GM10847 (cell line): ENCODE measurements around the gene CRX.

ENCODE experiments used
- POLR2A ChIP-seq: IDR thresholded peaks from 2 replicates; pipeline ENCODE4 v1.6.1; 2011; ENCODE audit not compliant: insufficient read length; ENCODE audit errors: extremely low read depth

Gene CRX

DNA sequence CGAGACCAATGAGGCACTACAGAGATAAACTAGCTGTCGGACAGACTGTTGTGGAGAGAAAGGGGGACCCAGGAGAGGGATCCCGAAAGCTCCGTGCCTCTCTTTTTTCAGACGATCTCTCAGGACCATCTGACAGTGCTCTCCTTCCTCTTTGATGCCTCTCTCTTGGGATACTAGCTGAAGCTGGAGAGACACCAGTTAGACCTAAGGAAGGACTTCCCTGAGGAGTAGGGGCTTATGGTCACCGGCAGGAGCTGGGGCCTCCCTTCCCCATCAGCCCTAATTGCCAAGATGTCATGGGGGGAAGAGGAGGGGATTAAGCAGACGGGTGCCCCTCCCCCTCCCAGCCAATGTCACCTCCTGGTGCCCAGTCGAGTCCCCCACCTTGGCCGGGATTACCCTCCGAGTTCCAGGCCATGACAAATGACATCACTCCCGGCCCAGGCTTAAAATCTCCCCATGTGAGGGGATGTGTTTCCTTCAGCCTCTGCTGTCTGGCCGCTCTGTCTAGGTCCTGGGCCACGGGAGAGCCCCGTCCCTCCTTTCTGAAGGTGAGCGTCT, at the start of gene CRX:
Gene CRX, plus strand, starts transcription at position 478 of the 561 bp plus-strand sequence. CDS start 12,507 bp downstream, outside the sequence.
- no peak for TF ChIP-seq POLR2A

DNA sequence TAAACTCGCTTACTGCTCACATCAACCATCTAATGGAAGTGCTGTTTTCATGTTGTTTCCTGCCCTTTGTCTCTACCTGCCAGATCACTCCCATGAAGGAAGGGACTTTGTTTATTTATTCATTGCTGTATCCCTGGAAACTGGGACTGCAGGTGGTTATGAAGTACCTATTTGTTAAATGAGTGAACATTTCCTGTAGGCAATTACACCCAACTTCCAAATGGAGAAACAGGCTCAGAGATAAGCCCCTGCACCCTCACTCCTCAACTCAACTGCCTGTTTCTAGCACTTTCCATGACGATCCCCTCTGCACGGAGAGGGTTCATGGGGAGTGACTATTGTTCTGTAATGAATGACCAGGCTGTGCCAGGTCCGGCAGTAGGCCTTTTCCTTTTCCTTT, 45.2 kb upstream of the CRX start:
- no peak for TF ChIP-seq POLR2A

DNA sequence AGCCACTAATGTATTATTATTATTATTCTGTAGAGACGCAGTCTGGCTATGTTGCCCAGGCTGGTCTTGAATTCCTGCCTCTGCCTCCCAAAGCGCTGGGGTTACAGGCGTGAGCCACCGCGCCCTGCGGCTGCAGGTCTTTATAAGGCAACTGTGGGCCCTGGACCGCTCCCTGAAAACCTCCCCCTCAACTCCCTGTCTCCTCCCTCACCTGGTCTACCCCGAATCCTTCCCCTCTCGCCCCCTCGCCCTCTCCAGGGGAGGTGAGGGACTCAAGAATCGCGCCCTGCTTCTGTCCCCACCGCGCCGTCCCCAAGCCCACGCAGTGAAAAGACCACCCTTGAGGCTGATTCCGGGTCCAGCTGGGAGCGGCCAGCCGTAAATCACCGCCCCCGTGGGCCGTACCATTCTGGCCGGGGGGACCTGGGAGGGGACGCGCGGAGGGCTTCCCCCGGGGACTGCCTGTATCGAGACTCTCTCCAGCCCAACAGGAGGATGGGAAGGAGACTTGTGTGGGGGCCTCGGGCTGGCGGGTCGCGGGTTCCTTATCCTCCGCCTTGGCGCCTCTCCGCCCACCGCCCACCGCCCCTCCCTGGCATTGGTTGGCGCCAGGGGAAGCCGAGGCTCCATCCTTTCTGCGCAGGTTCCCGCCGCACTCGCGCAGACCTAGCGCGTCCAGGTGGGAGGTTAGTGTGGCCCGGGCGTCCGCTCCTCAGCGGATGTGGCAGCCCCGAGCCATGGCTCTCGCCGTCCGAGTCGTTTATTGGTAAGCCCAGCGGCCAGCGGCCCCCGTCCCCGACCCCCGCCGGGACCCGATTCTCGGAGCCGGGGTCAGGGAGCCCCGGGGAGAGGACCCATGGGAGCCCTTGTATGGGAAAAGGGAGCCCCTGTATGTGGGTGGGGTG, 43.4 kb upstream of the CRX start, which contains the start of gene SELENOW:
Gene SELENOW, plus strand, starts transcription at position 655 of the 905 bp plus-strand sequence. Its CDS starts 83 bp downstream, at position 738.
- TF ChIP-seq POLR2A: peak; percentile 95

DNA sequence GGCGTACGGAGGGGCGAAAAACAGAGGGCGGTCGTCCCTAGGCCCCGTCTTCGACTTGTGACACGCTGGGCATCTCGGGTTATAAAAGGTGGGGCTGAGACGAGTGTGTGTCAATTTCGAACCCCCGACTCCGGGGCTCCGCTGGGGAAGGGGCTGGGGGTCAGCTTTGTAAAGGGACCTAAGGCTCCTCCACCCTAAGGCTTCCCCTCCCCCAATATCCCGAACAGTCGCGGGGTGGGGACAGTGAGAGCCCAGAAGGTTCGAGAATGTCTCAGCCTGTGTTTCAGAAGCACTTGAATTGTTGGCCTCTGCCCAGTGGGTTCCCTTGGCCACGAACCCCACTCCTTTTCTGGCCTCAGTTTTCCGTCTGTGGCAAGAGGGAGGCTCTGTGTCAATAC, 42.8 kb upstream of the CRX start:
- TF ChIP-seq POLR2A: no peak

DNA sequence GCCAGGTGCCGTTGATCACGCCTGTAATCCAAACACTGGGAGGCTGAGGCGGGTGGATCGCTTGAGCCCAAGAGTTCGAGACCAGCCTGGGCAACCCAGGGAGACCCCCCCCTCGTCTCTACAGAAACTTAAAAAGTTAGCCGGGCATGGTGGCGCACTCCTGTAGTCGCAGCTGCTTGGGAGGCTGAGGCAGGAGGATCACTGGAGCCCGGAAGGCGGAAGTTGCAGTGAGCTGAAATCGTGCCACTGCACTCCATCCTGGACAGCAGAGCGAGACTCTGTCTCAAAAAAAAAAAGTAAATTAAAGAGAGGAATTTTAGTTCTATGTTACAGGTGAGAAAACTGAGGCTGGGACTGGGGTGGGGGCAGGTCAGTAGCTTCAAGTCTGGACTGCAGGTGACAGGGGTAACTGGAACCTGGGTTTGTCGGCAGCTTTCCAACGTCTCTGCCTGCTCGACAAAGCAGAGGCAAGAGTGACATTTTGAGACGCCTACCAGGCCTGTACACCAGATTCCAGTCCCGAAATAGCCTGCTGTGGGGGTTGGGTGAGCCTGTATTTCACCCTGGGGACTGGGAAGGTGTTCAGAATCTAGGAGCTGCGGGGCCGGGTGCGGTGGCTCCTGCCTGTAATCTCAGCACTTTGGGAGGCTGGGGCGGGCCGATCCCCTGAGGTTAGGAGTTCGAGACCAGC, 42.1 kb upstream of the CRX start:
- no peak for TF ChIP-seq POLR2A

DNA sequence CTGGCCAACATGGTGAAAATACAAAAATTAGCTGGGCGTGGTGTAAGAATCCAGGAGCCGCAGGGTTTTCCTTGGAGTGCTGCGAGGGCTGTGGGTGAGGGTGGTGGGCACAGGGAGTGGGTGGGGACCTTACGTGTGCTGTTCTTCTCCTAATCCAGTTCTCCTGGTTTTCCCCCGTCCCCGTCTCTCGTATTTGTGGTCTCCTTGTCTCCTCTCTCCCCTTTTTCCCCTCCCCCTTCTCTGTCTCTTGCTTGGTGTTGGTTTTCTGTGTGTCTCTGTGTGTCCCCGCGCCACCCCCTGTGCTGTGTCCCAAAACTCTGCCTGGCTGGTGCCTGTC, 41.6 kb upstream of the CRX start:
- no peak for TF ChIP-seq POLR2A

DNA sequence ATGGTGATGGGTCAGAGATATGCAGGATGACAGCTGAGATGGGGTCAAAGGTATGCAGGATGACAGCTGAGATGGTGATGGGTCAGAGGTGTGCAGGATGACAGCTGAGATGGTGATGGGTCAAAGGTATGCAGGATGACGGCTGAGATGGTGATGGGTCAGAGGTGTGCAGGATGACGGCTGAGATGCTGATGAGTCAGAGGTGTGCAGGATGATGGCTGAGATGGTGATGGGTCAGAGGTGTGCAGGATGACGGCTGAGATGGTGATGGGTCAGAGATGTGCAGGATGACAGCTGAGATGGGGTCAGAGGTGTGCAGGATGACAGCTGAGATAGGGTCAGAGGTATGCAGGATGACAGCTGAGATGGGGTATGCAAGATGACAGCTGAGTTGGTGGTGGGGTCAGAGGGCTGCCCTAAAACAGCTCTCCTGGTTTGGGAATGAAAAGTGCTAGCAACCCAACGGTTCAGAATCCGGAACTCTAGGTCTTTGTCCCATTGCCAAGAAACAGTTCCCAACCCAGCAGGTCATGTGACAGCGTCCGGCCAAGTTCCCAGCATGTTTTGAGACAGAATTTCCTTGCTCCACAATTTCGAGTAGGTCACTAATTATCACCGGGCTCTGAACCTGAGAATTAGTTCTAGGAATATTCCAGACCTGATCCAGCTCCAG, 40.0 kb upstream of the CRX start:
- TF ChIP-seq POLR2A: no peak

DNA sequence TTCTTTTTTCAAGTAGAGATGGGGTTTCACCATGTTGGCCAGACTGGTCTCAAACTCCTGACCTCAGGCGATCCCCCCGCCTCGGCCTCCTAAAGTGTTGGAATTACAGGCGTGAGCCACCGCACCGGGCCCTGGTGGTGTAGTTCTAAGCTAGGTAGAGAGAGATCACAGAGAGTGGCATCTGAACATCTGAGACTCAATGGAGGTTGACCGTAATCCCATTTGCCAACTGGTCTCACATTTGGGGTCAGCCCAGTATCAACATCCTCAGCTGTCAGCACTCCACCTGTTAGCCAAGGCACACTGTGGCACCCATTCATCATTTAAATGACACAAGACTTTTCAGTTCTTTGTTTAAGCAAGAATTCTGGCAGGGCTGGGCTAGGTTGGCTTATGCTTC, 35.2 kb upstream of the CRX start:
- TF ChIP-seq POLR2A: no peak

DNA sequence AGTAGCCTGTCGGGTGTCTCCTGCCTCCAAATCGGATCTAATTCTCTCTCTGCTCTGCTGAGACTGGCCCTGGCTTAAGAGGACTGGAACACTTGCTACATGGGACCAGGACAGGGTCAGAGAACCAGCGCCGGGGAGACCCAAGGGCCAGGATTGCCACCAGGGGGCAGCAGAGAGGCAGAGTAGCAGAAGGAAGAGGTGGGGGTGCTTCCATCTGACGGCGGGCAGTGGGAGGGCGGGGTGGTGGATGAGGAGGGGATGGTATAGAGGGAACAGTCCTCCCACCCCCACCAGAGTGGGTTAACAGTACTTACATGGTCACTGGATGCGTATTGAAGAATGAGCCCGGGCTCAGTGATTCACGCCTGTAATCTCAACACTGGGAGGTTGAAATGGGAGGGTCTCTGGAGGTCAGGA, 31.3 kb upstream of the CRX start:
- no peak for TF ChIP-seq POLR2A

DNA sequence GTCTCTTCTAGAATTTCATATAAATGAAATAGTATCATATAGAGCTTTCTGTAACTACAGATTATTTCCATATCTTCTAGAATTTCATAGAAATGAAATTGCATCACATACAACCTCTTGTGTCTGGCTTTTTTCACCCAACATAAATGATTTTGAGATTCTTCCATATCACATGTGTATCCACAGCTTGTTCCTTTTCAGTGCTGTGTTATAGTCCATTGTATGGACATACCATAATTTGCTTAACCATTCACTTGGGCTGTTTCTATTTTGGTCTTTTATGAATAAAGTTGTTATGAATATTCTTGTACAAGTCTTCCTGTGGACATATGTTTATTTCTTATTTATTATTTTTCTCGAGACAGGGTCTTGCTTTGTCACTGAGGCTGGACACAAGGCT, 29.1 kb upstream of the CRX start:
- no peak for TF ChIP-seq POLR2A

DNA sequence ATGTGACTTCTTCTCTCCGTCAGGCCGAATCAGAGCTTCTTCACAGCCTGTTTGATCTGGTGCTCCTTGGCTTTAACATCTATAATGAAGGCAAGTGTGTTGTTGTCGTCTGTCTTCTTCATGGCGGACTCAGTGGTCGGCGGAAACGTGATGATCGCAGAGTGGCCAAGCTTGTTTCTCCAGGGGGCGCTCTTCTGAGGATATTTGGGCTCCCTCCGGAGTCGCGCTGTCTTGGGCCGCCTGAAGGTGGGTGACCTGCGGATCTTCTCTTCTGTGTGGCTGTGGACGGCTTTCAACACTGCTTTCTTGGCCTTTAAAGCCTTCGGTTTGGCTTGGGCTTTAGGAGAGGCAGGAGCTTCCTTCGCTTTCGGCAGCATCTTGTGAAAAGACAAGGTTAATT, 27.2 kb upstream of the CRX start:
- TF ChIP-seq POLR2A: no peak

DNA sequence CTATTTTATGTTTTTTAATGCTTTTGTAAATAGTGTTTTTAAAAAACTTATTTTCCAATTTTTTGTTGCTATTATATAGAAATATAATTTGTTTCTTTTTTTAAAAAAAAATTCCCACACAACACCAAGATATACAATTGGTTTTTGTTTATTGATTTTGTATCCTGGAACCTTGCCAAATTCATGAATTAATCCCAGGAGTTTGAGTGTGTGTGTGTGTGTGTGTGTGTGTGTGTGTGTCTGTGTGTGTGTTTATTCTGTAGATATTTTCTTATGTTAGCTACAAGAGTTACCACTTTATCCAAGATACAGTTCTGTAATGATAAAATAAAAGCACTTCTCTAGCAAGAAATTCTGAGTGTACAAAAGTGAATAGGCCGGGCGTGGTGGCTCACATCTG, 25.0 kb upstream of the CRX start:
- no peak for TF ChIP-seq POLR2A

DNA sequence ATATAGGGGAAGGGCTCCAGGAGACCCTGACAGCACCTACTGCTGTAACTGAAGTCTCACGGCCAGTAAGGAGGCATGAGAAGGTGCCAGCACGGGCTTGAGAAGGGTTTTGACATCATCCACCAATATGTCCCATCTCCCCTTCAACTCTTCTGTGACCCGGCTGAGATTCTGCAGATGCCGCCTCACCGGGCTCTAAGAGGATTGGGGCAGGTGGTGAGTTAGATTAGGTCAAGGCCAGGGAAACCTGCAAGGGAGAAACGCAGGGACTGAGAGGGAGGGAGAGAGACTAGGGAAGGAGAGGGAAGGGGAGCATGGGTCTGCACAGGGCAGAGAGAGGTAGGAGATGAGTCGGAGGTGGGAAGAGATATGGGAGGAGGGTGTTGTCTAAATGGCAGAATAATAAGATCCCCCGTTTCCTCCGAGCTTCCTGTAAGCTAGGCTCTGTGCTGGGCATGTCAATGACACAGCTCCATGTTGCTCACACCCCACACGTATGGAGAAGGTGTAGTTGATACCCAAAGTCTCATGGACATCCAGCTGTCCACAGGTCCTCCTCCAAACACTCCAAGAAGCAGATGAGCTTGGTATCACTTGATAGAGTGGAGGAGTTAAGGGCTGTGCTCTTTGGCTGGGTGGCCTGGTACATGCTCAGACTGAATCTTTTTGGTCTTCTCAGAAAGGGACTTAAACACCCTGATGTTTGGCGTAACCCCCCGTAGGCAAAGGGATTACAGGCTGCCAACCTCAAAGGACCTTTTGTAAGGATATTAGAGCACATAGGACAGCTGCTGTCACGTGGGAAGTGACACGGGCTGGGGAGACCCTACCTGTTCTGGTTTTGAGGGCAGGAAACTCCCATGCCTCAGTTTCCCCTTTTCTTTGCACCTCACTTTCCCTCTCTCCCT, 23.5 kb upstream of the CRX start:
- no peak for TF ChIP-seq POLR2A

DNA sequence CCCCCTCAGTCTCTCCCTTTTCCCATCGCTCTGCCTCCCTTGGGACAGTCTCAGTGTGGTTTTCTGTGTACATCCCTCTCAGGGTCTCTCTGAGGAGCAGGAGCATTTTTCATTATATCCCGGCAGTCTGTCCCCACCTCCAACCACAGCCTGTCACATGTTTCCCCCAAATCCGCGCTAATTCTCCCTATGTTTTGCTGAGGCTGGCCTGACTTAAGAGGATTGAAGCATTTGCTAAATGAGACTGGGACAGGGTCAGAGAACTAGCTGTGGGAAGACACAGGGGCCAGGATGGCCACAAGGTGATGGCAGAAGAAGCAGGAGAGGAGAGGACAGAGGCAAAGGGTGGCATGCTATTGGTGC, 22.9 kb upstream of the CRX start:
- TF ChIP-seq POLR2A: no peak

DNA sequence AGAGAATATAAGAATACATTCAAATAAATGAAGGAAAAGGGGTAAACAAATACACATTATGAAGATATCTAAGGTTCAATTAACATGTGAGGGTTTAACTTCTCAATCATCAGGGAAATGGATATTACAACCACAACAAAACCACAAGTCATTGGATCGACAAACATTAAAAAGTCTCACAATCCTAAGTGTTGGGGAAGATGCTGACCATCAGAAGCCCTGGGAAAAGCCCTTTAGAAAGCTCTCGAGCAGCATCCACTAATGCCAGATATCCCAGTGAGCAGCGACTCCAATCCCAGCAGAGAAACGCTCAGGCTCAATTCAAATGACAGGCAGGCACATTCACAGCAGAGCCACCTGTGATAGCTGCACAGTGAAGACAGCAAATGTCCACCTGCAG, 20.5 kb upstream of the CRX start:
- TF ChIP-seq POLR2A: no peak
